H1 (cell line): ENCODE measurements around the gene FANK1. TPM values are rescaled to one million over a fixed set of nuclear protein-coding genes. Genes with fewer than 3 reads are reported as not detected.

Experiments
- CTCF ChIA-PET: fragments of 300-600 bp; sonication (Branson Sonifier 250); formaldehyde crosslinking; loops from one replicate; lab custom pipeline; 2021; ENCODE audit not compliant: partially characterized antibody; lab: Charles Lee
- POLR2A ChIA-PET: fragments of 300-600 bp; sonication (Branson Sonifier 250); formaldehyde crosslinking; loops from one replicate; lab custom pipeline; 2021; ENCODE audit warnings: inconsistent platforms; ENCODE audit not compliant: partially characterized antibody; lab: Charles Lee
- DNase-seq, 2 experiments: peaks; one replicate each; pipeline versions ENCODE4 v3.0.0 to v3.0.0-alpha.2; 2010 to 2022; ENCODE audit warnings: low spot score in 2 of 2, low read depth in 1 of 2, mixed read lengths in 1 of 2
- FAIRE-seq: peaks from 2 replicates; lab custom pipeline; 2011; peaks lifted over from hg19 to GRCh38; lab: Jason Lieb, UNC
- H2AFZ ChIP-seq: 2 replicates; pipeline ENCODE4 v1.8.1; 2012; ENCODE audit warnings: low read length, inconsistent platforms
- H2AK5ac ChIP-seq: 2 replicates; pipeline ENCODE4 v1.6.1; 2013; ENCODE audit warnings: low read depth, low read length
- H2BK120ac ChIP-seq: replicated peaks from 2 replicates; pipeline ENCODE3; 2013; ENCODE audit warnings: low read depth, low read length, inconsistent platforms
- H2BK12ac ChIP-seq: 2 replicates; pipeline ENCODE4 v1.6.1; 2013; ENCODE audit warnings: low read depth, low read length
- H2BK15ac ChIP-seq: 2 replicates; pipeline ENCODE4 v1.6.1; 2013; ENCODE audit warnings: low read length
- H2BK20ac ChIP-seq: 2 replicates; pipeline ENCODE4 v1.6.1; 2013; ENCODE audit warnings: low read length
- H2BK5ac ChIP-seq: 2 replicates; pipeline ENCODE4 v1.6.1; 2013; ENCODE audit warnings: low read depth, low read length
- H3K14ac ChIP-seq: 2 replicates; pipeline ENCODE4 v1.6.1; 2013; ENCODE audit warnings: inconsistent platforms; ENCODE audit not compliant: insufficient read length
- H3K18ac ChIP-seq: 2 replicates; pipeline ENCODE4 v1.6.1; 2013; ENCODE audit warnings: low read length; ENCODE audit errors: extremely low read depth
- H3K23ac ChIP-seq: 2 replicates; pipeline ENCODE4 v1.6.1; 2013; ENCODE audit warnings: inconsistent platforms; ENCODE audit not compliant: insufficient read length
- H3K23me2 ChIP-seq: 2 replicates; pipeline ENCODE4 v1.6.1; 2013; ENCODE audit warnings: low read depth, low read length
- H3K27ac ChIP-seq: 2 replicates; pipeline ENCODE4 v1.6.1; 2011; ENCODE audit warnings: low read depth, low read length, inconsistent platforms
- H3K27me3 ChIP-seq, 4 experiments: replicated peaks in 1 of 4; 1 replicate in 1 of 4; 2 replicates in 3 of 4; pipeline versions ENCODE4 v1.6.1 to v1.8.1; 2011 to 2013; ENCODE audit warnings: low read length in 3 of 4, mild to moderate bottlenecking in 3 of 4, inconsistent platforms in 2 of 4, mixed read lengths in 2 of 4, moderate library complexity in 1 of 4; ENCODE audit not compliant: control insufficient read depth in 3 of 4, insufficient read depth in 3 of 4; ENCODE audit errors: extremely low read depth in 1 of 4
- H3K36me3 ChIP-seq, 4 experiments: 2 replicates each; pipeline versions ENCODE4 v1.6.1 to v1.8.1; 2011 to 2013; ENCODE audit warnings: mild to moderate bottlenecking in 4 of 4, low read length in 3 of 4, moderate library complexity in 2 of 4, control low read depth in 1 of 4, inconsistent platforms in 1 of 4; ENCODE audit not compliant: insufficient read depth in 4 of 4, control insufficient read depth in 2 of 4
- H3K4ac ChIP-seq: replicated peaks from 2 replicates; pipeline ENCODE3; 2013; ENCODE audit warnings: low read length, low read depth, mixed read lengths, inconsistent platforms; ENCODE audit not compliant: insufficient read length
- H3K4me1 ChIP-seq, 4 experiments: replicated peaks in 1 of 4; 1 replicate in 1 of 4; 2 replicates in 3 of 4; pipeline versions ENCODE4 v1.6.1 to v1.8.1; 2011 to 2013; ENCODE audit warnings: low read length in 3 of 4, inconsistent platforms in 2 of 4, mixed read lengths in 1 of 4; ENCODE audit not compliant: insufficient read depth in 4 of 4, control insufficient read depth in 3 of 4
- H3K4me2 ChIP-seq, 2 experiments: 2 replicates each; pipeline versions ENCODE4 v1.6.1 to v1.8.1; 2011 to 2013; ENCODE audit warnings: low read depth in 2 of 2, low read length in 2 of 2, control low read depth in 1 of 2, inconsistent platforms in 1 of 2, mild to moderate bottlenecking in 1 of 2; ENCODE audit not compliant: insufficient read depth in 1 of 2
- H3K4me3 ChIP-seq, 4 experiments: fragments of 200-600, 300-600 bp in 1 of 4; sonication (generic), shearing (Covaris generic), sonication (Bioruptor Twin) in 1 of 4; 2 replicates each; pipeline versions ENCODE4 v1.5.1 to v1.8.1; 2011 to 2016; ENCODE audit warnings: low read length in 4 of 4, low read depth in 3 of 4, control low read depth in 2 of 4, inconsistent platforms in 2 of 4, mild to moderate bottlenecking in 2 of 4, mixed read lengths in 1 of 4, moderate library complexity in 1 of 4; ENCODE audit not compliant: insufficient read depth in 2 of 4; ENCODE audit errors: extremely low read depth in 1 of 4
- H3K56ac ChIP-seq: replicated peaks from 2 replicates; pipeline ENCODE3; 2013; ENCODE audit warnings: low read depth, mild to moderate bottlenecking, mixed read lengths, low read length, inconsistent platforms; ENCODE audit not compliant: insufficient read length
- H3K79me1 ChIP-seq: 2 replicates; pipeline ENCODE4 v1.6.1; 2013; ENCODE audit warnings: low read depth, low read length, control low read depth
- H3K79me2 ChIP-seq, 2 experiments: 2 replicates each; pipeline versions ENCODE4 v1.6.1 to v1.8.1; 2012 to 2013; ENCODE audit warnings: low read length in 2 of 2, mild to moderate bottlenecking in 2 of 2, inconsistent platforms in 1 of 2; ENCODE audit not compliant: insufficient read depth in 2 of 2, control insufficient read depth in 1 of 2
- H3K9ac ChIP-seq, 4 experiments: replicated peaks in 1 of 4; 1 replicate in 1 of 4; 2 replicates in 3 of 4; pipeline versions ENCODE4 v1.6.1 to v1.8.1; 2011 to 2013; ENCODE audit warnings: low read depth in 3 of 4, low read length in 3 of 4, control low read depth in 2 of 4, mild to moderate bottlenecking in 2 of 4, moderate library complexity in 2 of 4, inconsistent platforms in 1 of 4; ENCODE audit errors: extremely low read depth in 1 of 4
- H3K9me3 ChIP-seq, 2 experiments: 2 replicates each; pipeline versions ENCODE4 v1.6.1 to v1.8.1; 2012 to 2013; ENCODE audit warnings: mild to moderate bottlenecking in 2 of 2, moderate library complexity in 2 of 2, control low read depth in 1 of 2, inconsistent platforms in 1 of 2, low read depth in 1 of 2, low read length in 1 of 2, mixed read lengths in 1 of 2; ENCODE audit not compliant: insufficient read depth in 2 of 2
- H4K20me1 ChIP-seq, 2 experiments: replicated peaks in 1 of 2; 2 replicates each; pipeline versions ENCODE3 to v1.8.1; 2011 to 2013; ENCODE audit warnings: inconsistent platforms in 2 of 2, low read length in 2 of 2, mild to moderate bottlenecking in 1 of 2; ENCODE audit not compliant: insufficient read depth in 2 of 2, control insufficient read depth in 1 of 2
- H4K5ac ChIP-seq: 2 replicates; pipeline ENCODE4 v1.6.1; 2013; ENCODE audit warnings: low read length, low read depth, mixed read lengths, inconsistent platforms; ENCODE audit not compliant: insufficient read length
- H4K8ac ChIP-seq: 2 replicates; pipeline ENCODE4 v1.8.0; 2013; ENCODE audit warnings: mild to moderate bottlenecking, moderate library complexity, low read length, inconsistent platforms; ENCODE audit not compliant: insufficient read depth; ENCODE audit errors: extremely low read depth
- H4K91ac ChIP-seq: replicated peaks from 2 replicates; pipeline ENCODE3; 2013; ENCODE audit warnings: low read length, mixed read lengths, inconsistent platforms; ENCODE audit not compliant: insufficient read length
- BACH1 ChIP-seq: IDR thresholded peaks from 2 replicates; pipeline ENCODE4 v1.6.1; 2012; ENCODE audit warnings: low read length, improper control_type of control experiment
- BRCA1 ChIP-seq: IDR thresholded peaks from 2 replicates; pipeline ENCODE4 v1.6.1; 2012; ENCODE audit warnings: low read depth, low read length, improper control_type of control experiment
- EGR1 ChIP-seq: IDR thresholded peaks from 2 replicates; pipeline ENCODE4 v1.6.1; 2011; ENCODE audit warnings: low read depth, low read length, borderline replicate concordance
- KDM1A ChIP-seq: fragments of 200-600, 300-600 bp; sonication (generic); IDR thresholded peaks from 2 replicates; pipeline ENCODE4 v1.7.1; 2016; ENCODE audit warnings: mild to moderate bottlenecking, low read length, borderline replicate concordance
- WGBS, 2 experiments: shearing (Covaris generic) in 1 of 2; methylation state at CpG; one replicate each; pipeline versions ENCODE4 v1.1.6 to v1.1.7; 2013 to 2015; ENCODE audit warnings: low lambda C conversion rate in 2 of 2, mixed read lengths in 2 of 2, inconsistent platforms in 1 of 2, low coverage in 1 of 2, missing lambda C conversion rate in 1 of 2; ENCODE audit not compliant: insufficient replicate concordance in 2 of 2, insufficient coverage in 1 of 2, insufficient read length in 1 of 2; ENCODE audit errors: extremely low coverage in 1 of 2, missing lambda C conversion rate in 1 of 2; 5-methylcytosine and 5-hydroxymethylcytosine counted together
- polyA plus RNA-seq, 7 experiments: library from polyadenylated mRNA; depleted of rRNA in 3 of 7; stranded (reverse) in 5 of 7; unstranded in 2 of 7; fragments of >200 nt in 5 of 7; fragments of 200-250 nt in 2 of 7; gene quantifications; 1 replicate in 5 of 7; 2 replicates in 1 of 7; 4 replicates in 1 of 7; pipeline versions ENCODE4 v1.2.1 to v1.2.3, GENCODE V29; 2011 to 2013; ENCODE audit warnings: missing spikeins in 2 of 7, mixed read lengths in 2 of 7
- total RNA-seq: library from RNA; stranded (reverse); fragmentation: NEBNext Ultra II Directional; extraction: Animal tissue kit (Norgen Biotek cat#: 25700); gene quantifications from 2 replicates; pipeline ENCODE4 v1.2.1, GENCODE V29; 2021

Gene FANK1
- total and polyA plus RNA-seq, 2 of the 8 experiments (the other 6 are each of a cell fraction or from before 2014, with no cell fraction given) = 1.2 TPM; not detected in 1

GRCh38 chr10:125967533-125967932, 71.2 kb downstream of the FANK1 start:
- WGBS, 2 experiments = 86% methylated on average over 1 of the region's 1 CpG; no CpG with 5 or more reads in 1 of the 2 experiments
- Histone ChIP-seq H3K36me3 (no peaks in the 10 kb centered on the region), H2BK12ac (no peak overlapping the region), H4K8ac (no peak overlapping the region), H2AFZ (no peak overlapping the region), H3K4me2 (no peak overlapping the region), H3K56ac (no peak overlapping the region), H3K9ac (no peak overlapping the region), H4K5ac (no peak overlapping the region), H2AK5ac (no peak overlapping the region), H3K79me2 (no peaks in the 10 kb centered on the region), H3K9me3 (peaks cover 5 to 13% of the 10 kb centered on the region in 2 experiments; a peak in 3 of 4 replicates), H4K20me1 (no peaks in the 10 kb centered on the region), H3K27ac (no peak overlapping the region), H2BK20ac (no peak overlapping the region), H3K18ac (no peak overlapping the region), H3K79me1 (no peaks in the 10 kb centered on the region), H3K23ac (no peak overlapping the region), H2BK5ac (no peak overlapping the region), H3K4me3 (no peak overlapping the region), H3K23me2 (no peaks in the 10 kb centered on the region), H3K27me3 (no peaks in the 10 kb centered on the region), H2BK15ac (no peak overlapping the region), H2BK120ac (no peak overlapping the region), H3K4me1 (no peaks in the 10 kb centered on the region), H4K91ac (no peak overlapping the region), H3K4ac (no peak overlapping the region), H3K14ac (no peak overlapping the region)
- DNase-seq = no peak
- no peak for FAIRE-seq
- POLR2A ChIA-PET = interaction anchor here (0.9 kb wide), 1 partner anchor 51 kb away, joined by 3 read pairs; no protein-coding TSS in a partner anchor
- TF ChIP-seq EGR1 = no peak
- TF ChIP-seq BACH1 = no peak
- no peak for TF ChIP-seq BRCA1
- no peak for TF ChIP-seq KDM1A
- CTCF ChIA-PET = interaction anchor here (0.8 to 1.9 kb wide), 3 partner anchors 9 to 15 kb away, joined by 3 to 12 read pairs (median 5); no protein-coding TSS in a partner anchor
